ENCODE measurements around the gene PPT1.
"Not testable (repeated sequence)": the region's sequence is repeated elsewhere in the genome, so short reads cannot be mapped to it uniquely, and the experiment has no call there.

DNA sequence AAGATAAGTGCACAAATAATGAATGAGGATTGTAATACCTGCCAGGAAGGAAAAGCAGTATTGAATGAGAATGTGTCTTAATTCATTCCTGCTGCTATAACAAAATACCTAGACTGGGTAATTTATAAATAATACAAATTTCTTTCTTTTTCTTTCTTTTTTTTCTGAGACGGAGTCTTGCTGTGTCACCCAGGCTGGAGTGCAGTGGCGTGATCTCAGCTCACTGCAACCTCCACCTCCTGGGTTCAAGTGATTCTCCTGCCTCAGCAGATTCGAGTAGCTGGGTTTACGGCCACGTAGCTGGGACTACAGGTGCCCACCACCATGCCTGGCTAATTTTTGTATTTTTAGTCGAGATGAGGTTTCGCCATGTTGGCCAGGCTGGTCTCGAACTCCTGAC lies 59.8 kb downstream of the PPT1 start:
- not testable (repeated sequence) for TF ChIP-seq CTCF (IDR thresholded peaks at IDR 0.05; ENCODE audit: borderline replicate concordance, extremely low read depth, low read length, poor library complexity, severe bottlenecking); EZH2 (IDR thresholded peaks at IDR 0.05; ENCODE audit: borderline replicate concordance, low read depth, low read length, severe bottlenecking)
